ENCODE results near the gene OVCH2. TPM values are rescaled to one million over a fixed set of nuclear protein-coding genes. Genes with fewer than 3 reads are reported as not detected.

OVCH2 gene
- total and polyA plus RNA-seq, 4 donors, result not detected

DNA sequence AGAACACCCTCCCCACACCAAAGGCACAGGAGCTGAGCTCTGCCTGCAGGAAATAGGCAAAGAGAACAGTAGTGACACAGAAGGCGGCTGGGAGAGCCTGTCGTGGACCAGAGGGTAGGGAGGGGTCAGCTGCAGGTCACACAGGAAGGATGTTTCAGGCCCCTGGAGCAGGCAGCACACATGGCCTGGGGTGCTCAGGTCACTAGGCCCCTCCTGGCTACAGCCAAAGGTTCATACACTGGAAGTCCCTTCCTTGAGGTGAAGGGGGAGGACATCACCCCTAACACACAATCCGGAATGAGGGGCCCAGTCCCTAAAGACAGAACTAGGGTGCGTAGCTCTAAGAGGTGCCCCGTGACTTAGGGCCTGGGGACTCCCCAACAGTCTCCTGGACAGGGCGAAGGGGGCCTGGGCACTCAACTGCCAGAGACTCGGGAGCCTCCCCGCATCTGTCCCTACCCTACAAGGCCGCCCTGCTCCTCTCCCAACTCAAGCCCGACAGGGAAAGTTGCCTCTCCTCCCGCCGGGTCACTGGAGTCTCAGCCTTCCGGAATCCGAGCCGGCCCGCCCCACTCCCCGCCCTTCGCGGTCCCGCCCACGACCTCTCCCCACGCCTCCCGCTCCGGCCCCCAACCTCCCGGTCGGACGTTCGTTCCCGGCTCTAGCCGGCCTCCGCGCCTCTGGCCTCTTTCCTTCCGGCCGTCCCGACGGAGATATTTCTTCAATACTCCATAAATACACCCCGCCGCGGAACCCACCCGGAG is 33.1 kb downstream of the OVCH2 start, which contains the start of gene CYB5R2:
CYB5R2 (minus strand) TSS at position 541 of the 764 bp plus-strand sequence. CDS start 675 bp downstream, outside the sequence.
- peak within 1 kb of the TSS; percentile 53 to 60 (median 55) for H3K4me3 ChIP-seq (ENCODE audit: low read depth in 1 of 3, low read length in 3 of 3)
- 9% methylated on average over 40 of the region's 40 CpGs for WGBS
- no peaks in the 10 kb centered on the region for H3K27me3 ChIP-seq (ENCODE audit: control insufficient read depth in 4 of 4, insufficient read depth in 4 of 4, low read length in 3 of 4)
- peak within 1 kb of the TSS; percentile 33 to 52 for H3K27ac ChIP-seq (ENCODE audit: low read depth in 1 of 2, low read length in 2 of 2)
- TF ChIP-seq TAF1 (conservative IDR thresholded peaks at IDR 0.05), result no peak
- peak in 1 of 2 donors; percentile 12 for TF ChIP-seq RXRA (IDR thresholded peaks at IDR 0.05)
- TF ChIP-seq, protein P1, sequence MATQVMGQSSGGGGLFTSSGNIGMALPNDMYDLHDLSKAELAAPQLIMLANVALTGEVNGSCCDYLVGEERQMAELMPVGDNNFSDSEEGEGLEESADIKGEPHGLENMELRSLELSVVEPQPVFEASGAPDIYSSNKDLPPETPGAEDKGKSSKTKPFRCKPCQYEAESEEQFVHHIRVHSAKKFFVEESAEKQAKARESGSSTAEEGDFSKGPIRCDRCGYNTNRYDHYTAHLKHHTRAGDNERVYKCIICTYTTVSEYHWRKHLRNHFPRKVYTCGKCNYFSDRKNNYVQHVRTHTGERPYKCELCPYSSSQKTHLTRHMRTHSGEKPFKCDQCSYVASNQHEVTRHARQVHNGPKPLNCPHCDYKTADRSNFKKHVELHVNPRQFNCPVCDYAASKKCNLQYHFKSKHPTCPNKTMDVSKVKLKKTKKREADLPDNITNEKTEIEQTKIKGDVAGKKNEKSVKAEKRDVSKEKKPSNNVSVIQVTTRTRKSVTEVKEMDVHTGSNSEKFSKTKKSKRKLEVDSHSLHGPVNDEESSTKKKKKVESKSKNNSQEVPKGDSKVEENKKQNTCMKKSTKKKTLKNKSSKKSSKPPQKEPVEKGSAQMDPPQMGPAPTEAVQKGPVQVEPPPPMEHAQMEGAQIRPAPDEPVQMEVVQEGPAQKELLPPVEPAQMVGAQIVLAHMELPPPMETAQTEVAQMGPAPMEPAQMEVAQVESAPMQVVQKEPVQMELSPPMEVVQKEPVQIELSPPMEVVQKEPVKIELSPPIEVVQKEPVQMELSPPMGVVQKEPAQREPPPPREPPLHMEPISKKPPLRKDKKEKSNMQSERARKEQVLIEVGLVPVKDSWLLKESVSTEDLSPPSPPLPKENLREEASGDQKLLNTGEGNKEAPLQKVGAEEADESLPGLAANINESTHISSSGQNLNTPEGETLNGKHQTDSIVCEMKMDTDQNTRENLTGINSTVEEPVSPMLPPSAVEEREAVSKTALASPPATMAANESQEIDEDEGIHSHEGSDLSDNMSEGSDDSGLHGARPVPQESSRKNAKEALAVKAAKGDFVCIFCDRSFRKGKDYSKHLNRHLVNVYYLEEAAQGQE (IDR thresholded peaks at IDR 0.05), result peak; percentile 45
- no peaks in the 10 kb centered on the region for H3K9me3 ChIP-seq (ENCODE audit: control insufficient read depth in 4 of 4, low read length in 3 of 4)
- H3K4me1 ChIP-seq (ENCODE audit: control insufficient read depth in 4 of 4, insufficient read depth in 4 of 4, low read length in 3 of 4), result peaks cover 0 to 13% (median 7%) of the 10 kb centered on the region in 4 donors
- peak within 1 kb of the TSS; percentile 24 to 63 for H3K9ac ChIP-seq (ENCODE audit: low read depth in 1 of 2, low read length in 2 of 2)
- no peaks in the 10 kb centered on the region for H3K36me3 ChIP-seq (ENCODE audit: control insufficient read depth in 4 of 4, insufficient read depth in 3 of 4, low read depth in 1 of 4, low read length in 3 of 4)
- DNase-seq (ENCODE audit: low spot score), result peak; percentile 53

GRCh38 chr11:7672276-7672959 is 33.9 kb downstream of the OVCH2 start:
- Histone ChIP-seq H3K4me3 (ENCODE audit: low read depth in 1 of 3, low read length in 3 of 3) (no peak overlapping the region), H3K9ac (ENCODE audit: low read depth in 1 of 2, low read length in 2 of 2) (no peak overlapping the region), H3K36me3 (ENCODE audit: control insufficient read depth in 4 of 4, insufficient read depth in 3 of 4, low read depth in 1 of 4, low read length in 3 of 4) (no peaks in the 10 kb centered on the region), H3K9me3 (ENCODE audit: control insufficient read depth in 4 of 4, low read length in 3 of 4) (no peaks in the 10 kb centered on the region), H3K27ac (ENCODE audit: low read depth in 1 of 2, low read length in 2 of 2) (peak overlapping the region; percentile 33 to 52), H3K27me3 (ENCODE audit: control insufficient read depth in 4 of 4, insufficient read depth in 4 of 4, low read length in 3 of 4) (no peaks in the 10 kb centered on the region), H3K4me1 (ENCODE audit: control insufficient read depth in 4 of 4, insufficient read depth in 4 of 4, low read length in 3 of 4) (peaks cover 0 to 13% (median 7%) of the 10 kb centered on the region in 4 donors)
- WGBS, result 65% methylated on average over 16 of the region's 16 CpGs
- DNase-seq (ENCODE audit: low spot score), result no peak
- TF ChIP-seq HNF4A (conservative IDR thresholded peaks at IDR 0.05) (peak; percentile 45 to 76), ATF3 (IDR thresholded peaks at IDR 0.05) (no peak), FOXA1 (IDR thresholded peaks at IDR 0.05) (peak; percentile 19), MAX (IDR thresholded peaks at IDR 0.05) (peak; percentile 46), NR2F2 (IDR thresholded peaks at IDR 0.05) (peak; percentile 20), SP1 (IDR thresholded peaks at IDR 0.05) (peak; percentile 51), RXRA (IDR thresholded peaks at IDR 0.05) (peak; percentile 82 to 97), GABPA (IDR thresholded peaks at IDR 0.05 in 1 of 2, conservative IDR thresholded peaks at IDR 0.05 in 1 of 2) (peak in 1 of 2 donors; percentile 10), TAF1 (conservative IDR thresholded peaks at IDR 0.05) (no peak), EGR1 (IDR thresholded peaks at IDR 0.05; ENCODE audit: low read depth in 2 of 2) (no peak), HNF4G (IDR thresholded peaks at IDR 0.05) (no peak), CTCF (IDR thresholded peaks at IDR 0.05; ENCODE audit: low read depth, low read length, missing input control) (no peak), JUND (IDR thresholded peaks at IDR 0.05) (no peak), YY1 (IDR thresholded peaks at IDR 0.05) (peak; percentile 57), FOXA2 (IDR thresholded peaks at IDR 0.05) (no peak), RAD21 (IDR thresholded peaks at IDR 0.05) (no peak)
- TF ChIP-seq, protein P1 (IDR thresholded peaks at IDR 0.05), result no peak
- TF ChIP-seq, protein P2, sequence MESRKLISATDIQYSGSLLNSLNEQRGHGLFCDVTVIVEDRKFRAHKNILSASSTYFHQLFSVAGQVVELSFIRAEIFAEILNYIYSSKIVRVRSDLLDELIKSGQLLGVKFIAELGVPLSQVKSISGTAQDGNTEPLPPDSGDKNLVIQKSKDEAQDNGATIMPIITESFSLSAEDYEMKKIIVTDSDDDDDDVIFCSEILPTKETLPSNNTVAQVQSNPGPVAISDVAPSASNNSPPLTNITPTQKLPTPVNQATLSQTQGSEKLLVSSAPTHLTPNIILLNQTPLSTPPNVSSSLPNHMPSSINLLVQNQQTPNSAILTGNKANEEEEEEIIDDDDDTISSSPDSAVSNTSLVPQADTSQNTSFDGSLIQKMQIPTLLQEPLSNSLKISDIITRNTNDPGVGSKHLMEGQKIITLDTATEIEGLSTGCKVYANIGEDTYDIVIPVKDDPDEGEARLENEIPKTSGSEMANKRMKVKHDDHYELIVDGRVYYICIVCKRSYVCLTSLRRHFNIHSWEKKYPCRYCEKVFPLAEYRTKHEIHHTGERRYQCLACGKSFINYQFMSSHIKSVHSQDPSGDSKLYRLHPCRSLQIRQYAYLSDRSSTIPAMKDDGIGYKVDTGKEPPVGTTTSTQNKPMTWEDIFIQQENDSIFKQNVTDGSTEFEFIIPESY (IDR thresholded peaks at IDR 0.05), result no peak
